WTC11 (cell line): ENCODE results near the gene ROPN1L. TPM values are rescaled to one million over a fixed set of nuclear protein-coding genes. Genes with fewer than 3 reads are reported as not detected.

Experiments
- ATAC-seq: fragments of 200-7000 bp; cut with Tn5 transposase; 2 replicates; pipeline ENCODE4 v1.10.0; 2021; ENCODE audit warnings: mild to moderate bottlenecking, moderate library complexity
- CTCF ChIA-PET: fragments of 300-600 bp; sonication (Branson Sonifier 250); formaldehyde crosslinking; loops from one replicate; lab custom pipeline; 2021; ENCODE audit warnings: antibody characterized with exemption; lab: Charles Lee
- POLR2A ChIA-PET: fragments of 350-600 bp; sonication (Branson Sonifier 250); formaldehyde crosslinking; loops from one replicate; lab custom pipeline; 2021; ENCODE audit warnings: antibody characterized with exemption; lab: Charles Lee
- DNase-seq: peaks from one replicate; pipeline ENCODE4 v3.0.0; 2021; ENCODE audit warnings: low spot score
- H3K27ac Mint-ChIP-seq: 2 replicates; pipeline ENCODE4 v1.8.0; 2021; ENCODE audit warnings: mixed read lengths
- H3K27me3 Mint-ChIP-seq: 2 replicates; pipeline ENCODE4 v1.8.0; 2021; ENCODE audit warnings: low read depth, mild to moderate bottlenecking, moderate library complexity, mixed read lengths
- H3K36me3 Mint-ChIP-seq: 2 replicates; pipeline ENCODE4 v1.8.0; 2021; ENCODE audit warnings: mixed read lengths
- H3K4me1 Mint-ChIP-seq: 2 replicates; pipeline ENCODE4 v1.8.0; 2022; ENCODE audit warnings: mixed read lengths
- H3K4me3 Mint-ChIP-seq: 2 replicates; pipeline ENCODE4 v1.8.0; 2021; ENCODE audit warnings: mild to moderate bottlenecking, moderate library complexity, mixed read lengths
- H3K9me3 Mint-ChIP-seq: 2 replicates; pipeline ENCODE4 v1.8.0; 2021; ENCODE audit warnings: mixed read lengths
- CREB1 ChIP-seq: sonication (generic); formaldehyde crosslinking; IDR thresholded peaks from 2 replicates; pipeline ENCODE4 v1.8.0; 2023; ENCODE audit warnings: mild to moderate bottlenecking, missing genetic modification reagents
- E2F5 ChIP-seq: sonication (generic); formaldehyde crosslinking; IDR thresholded peaks from 2 replicates; pipeline ENCODE4 v1.8.1; 2022; ENCODE audit warnings: mild to moderate bottlenecking, moderate library complexity, missing genetic modification reagents
- ERG ChIP-seq: fragments of 250-450 bp; sonication (Bioruptor Pico); IDR thresholded peaks from 2 replicates; pipeline ENCODE4 v1.8.0; 2021; ENCODE audit warnings: mild to moderate bottlenecking
- FOXP1 ChIP-seq: sonication (generic); formaldehyde crosslinking; IDR thresholded peaks from 2 replicates; pipeline ENCODE4 v1.8.0; 2022; ENCODE audit warnings: missing genetic modification reagents, mild to moderate bottlenecking, moderate library complexity, borderline replicate concordance
- HMGXB4 ChIP-seq: sonication (generic); formaldehyde crosslinking; IDR thresholded peaks from 2 replicates; pipeline ENCODE4 v1.8.1; 2023; ENCODE audit warnings: mild to moderate bottlenecking, moderate library complexity, missing genetic modification reagents
- KAT7 ChIP-seq: sonication (generic); formaldehyde crosslinking; IDR thresholded peaks from 2 replicates; pipeline ENCODE4 v1.8.1; 2023; ENCODE audit warnings: missing genetic modification reagents, mild to moderate bottlenecking, borderline replicate concordance
- MYBL2 ChIP-seq: sonication (generic); formaldehyde crosslinking; IDR thresholded peaks from 2 replicates; pipeline ENCODE4 v1.8.1; 2023; ENCODE audit warnings: mild to moderate bottlenecking, moderate library complexity, missing genetic modification reagents
- OVOL2 ChIP-seq: fragments of 250-450 bp; sonication (Bioruptor Pico); IDR thresholded peaks from 2 replicates; pipeline ENCODE4 v1.9.0; 2021; ENCODE audit warnings: mild to moderate bottlenecking, borderline replicate concordance
- PREB ChIP-seq: sonication (generic); formaldehyde crosslinking; IDR thresholded peaks from 2 replicates; pipeline ENCODE4 v1.8.1; 2022; ENCODE audit warnings: mild to moderate bottlenecking, missing genetic modification reagents, moderate library complexity, borderline replicate concordance
- SMAD3 ChIP-seq: sonication (generic); formaldehyde crosslinking; IDR thresholded peaks from 2 replicates; pipeline ENCODE4 v1.8.0; 2022; ENCODE audit warnings: missing genetic modification reagents, mild to moderate bottlenecking, borderline replicate concordance
- SOX15 ChIP-seq: fragments of 250-450 bp; sonication (Bioruptor Pico); IDR thresholded peaks from 2 replicates; pipeline ENCODE4 v1.9.0; 2021; ENCODE audit warnings: mild to moderate bottlenecking
- SP1 ChIP-seq: sonication (generic); formaldehyde crosslinking; conservative IDR thresholded peaks from 2 replicates; pipeline ENCODE4 v1.8.1; 2022; ENCODE audit warnings: missing genetic modification reagents
- TP53 ChIP-seq: sonication (generic); formaldehyde crosslinking; IDR thresholded peaks from 2 replicates; pipeline ENCODE4 v1.8.1; 2023; ENCODE audit warnings: mild to moderate bottlenecking, missing genetic modification reagents
- ZBTB43 ChIP-seq: sonication (generic); formaldehyde crosslinking; IDR thresholded peaks from 2 replicates; pipeline ENCODE4 v1.8.1; 2023; ENCODE audit warnings: mild to moderate bottlenecking, missing genetic modification reagents
- ZNF232 ChIP-seq: sonication (generic); formaldehyde crosslinking; IDR thresholded peaks from 2 replicates; pipeline ENCODE4 v1.8.0; 2022; ENCODE audit warnings: mild to moderate bottlenecking, missing genetic modification reagents
- ZNF317 ChIP-seq: sonication (generic); formaldehyde crosslinking; IDR thresholded peaks from 2 replicates; pipeline ENCODE4 v1.8.1; 2023; ENCODE audit warnings: low read depth, mild to moderate bottlenecking, moderate library complexity, missing genetic modification reagents, borderline replicate concordance
- total RNA-seq: library from RNA; stranded (reverse); gene quantifications from 3 replicates; pipeline ENCODE4 v1.2.3, GENCODE V29; 2021
- TF ChIP-seq, protein P1 (sequence below): sonication (generic); formaldehyde crosslinking; IDR thresholded peaks from 2 replicates; pipeline ENCODE4 v1.8.0; 2023; ENCODE audit warnings: missing genetic modification reagents
- TF ChIP-seq, protein P2 (sequence below): sonication (generic); formaldehyde crosslinking; IDR thresholded peaks from 2 replicates; pipeline ENCODE4 v1.8.1; 2023; ENCODE audit warnings: mild to moderate bottlenecking, missing genetic modification reagents
- TF ChIP-seq, protein P3 (sequence below): sonication (generic); formaldehyde crosslinking; IDR thresholded peaks from 2 replicates; pipeline ENCODE4 v1.8.1; 2023; ENCODE audit warnings: mild to moderate bottlenecking, missing genetic modification reagents, moderate library complexity

Gene ROPN1L
- total RNA-seq, 1 experiment from 2014 or later, result not detected

GRCh38 chr5:10441992-10442435, 335 bp downstream of the ROPN1L start:
- H3K4me1 Mint-ChIP-seq, result peaks cover 13% of the 10 kb centered on the region

DNA sequence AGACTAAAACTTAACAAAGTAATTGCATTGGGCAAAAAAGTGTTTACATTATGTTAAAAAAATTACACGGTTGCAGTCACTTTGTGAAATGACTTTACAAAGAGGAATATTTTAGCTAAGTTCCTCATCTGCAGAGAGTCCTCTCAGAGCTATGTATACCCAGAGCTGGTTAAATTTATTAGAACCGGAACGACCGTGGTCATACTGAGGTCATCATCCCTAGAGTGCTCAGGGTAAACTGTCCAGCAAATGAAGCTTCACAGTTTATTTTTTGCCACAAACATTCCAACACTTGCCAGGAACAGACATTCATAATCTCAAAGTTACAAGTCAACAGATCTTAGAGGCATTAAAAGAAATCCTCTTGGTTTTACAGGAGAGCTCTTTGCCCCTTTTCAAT, 897 bp downstream of the ROPN1L start:
- ATAC-seq, result no peak
- Mint-ChIP-seq H3K4me3 (peak overlapping the region; percentile 81), H3K27me3 (peaks cover 35% of the 10 kb centered on the region), H3K36me3 (no peaks in the 10 kb centered on the region), H3K4me1 (peaks cover 17% of the 10 kb centered on the region), H3K27ac (no peak overlapping the region), H3K9me3 (no peaks in the 10 kb centered on the region)
- no peak for DNase-seq
- ChIA-PET POLR2A (interaction anchor here (0.6 to 2.0 kb wide), 2 partner anchors 8 to 89 kb away, joined by 3 to 4 read pairs; partner anchors contain the start of gene MARCHF6), CTCF (interaction anchor here (0.6 to 4.6 kb wide), 5 partner anchors 12 to 260 kb away, joined by 3 to 26 read pairs (median 6); no protein-coding TSS in a partner anchor)
- TF ChIP-seq, protein P1, sequence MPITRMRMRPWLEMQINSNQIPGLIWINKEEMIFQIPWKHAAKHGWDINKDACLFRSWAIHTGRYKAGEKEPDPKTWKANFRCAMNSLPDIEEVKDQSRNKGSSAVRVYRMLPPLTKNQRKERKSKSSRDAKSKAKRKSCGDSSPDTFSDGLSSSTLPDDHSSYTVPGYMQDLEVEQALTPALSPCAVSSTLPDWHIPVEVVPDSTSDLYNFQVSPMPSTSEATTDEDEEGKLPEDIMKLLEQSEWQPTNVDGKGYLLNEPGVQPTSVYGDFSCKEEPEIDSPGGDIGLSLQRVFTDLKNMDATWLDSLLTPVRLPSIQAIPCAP (CRISPR knock-in tag), result no peak
- TF ChIP-seq, protein P2, sequence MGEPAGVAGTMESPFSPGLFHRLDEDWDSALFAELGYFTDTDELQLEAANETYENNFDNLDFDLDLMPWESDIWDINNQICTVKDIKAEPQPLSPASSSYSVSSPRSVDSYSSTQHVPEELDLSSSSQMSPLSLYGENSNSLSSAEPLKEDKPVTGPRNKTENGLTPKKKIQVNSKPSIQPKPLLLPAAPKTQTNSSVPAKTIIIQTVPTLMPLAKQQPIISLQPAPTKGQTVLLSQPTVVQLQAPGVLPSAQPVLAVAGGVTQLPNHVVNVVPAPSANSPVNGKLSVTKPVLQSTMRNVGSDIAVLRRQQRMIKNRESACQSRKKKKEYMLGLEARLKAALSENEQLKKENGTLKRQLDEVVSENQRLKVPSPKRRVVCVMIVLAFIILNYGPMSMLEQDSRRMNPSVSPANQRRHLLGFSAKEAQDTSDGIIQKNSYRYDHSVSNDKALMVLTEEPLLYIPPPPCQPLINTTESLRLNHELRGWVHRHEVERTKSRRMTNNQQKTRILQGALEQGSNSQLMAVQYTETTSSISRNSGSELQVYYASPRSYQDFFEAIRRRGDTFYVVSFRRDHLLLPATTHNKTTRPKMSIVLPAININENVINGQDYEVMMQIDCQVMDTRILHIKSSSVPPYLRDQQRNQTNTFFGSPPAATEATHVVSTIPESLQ (CRISPR knock-in tag), result no peak

More at GRCh38 chr5:10441992-10442435, 335 bp downstream of the ROPN1L start:
- ChIA-PET CTCF (interaction anchor here (0.6 to 4.6 kb wide), 7 partner anchors 11 to 260 kb away, joined by 3 to 26 read pairs (median 3); no protein-coding TSS in a partner anchor), POLR2A (interaction anchor here (0.6 to 2.0 kb wide), 2 partner anchors 9 to 88 kb away, joined by 3 to 4 read pairs; partner anchors contain the start of gene MARCHF6)
- DNase-seq (no peak), ATAC-seq (peak; percentile 70)
- H3K36me3 Mint-ChIP-seq, result no peaks in the 10 kb centered on the region
- no peak overlapping the region for H3K27ac Mint-ChIP-seq
- peak overlapping the region; percentile 81 for H3K4me3 Mint-ChIP-seq
- peak; percentile 37; the same call in 1 of the 2 replicates for TF ChIP-seq MYBL2 (CRISPR knock-in tag)
- no peak; the same call in 1 of the 2 replicates for TF ChIP-seq HMGXB4 (CRISPR knock-in tag)
- TF ChIP-seq FOXP1 (CRISPR knock-in tag), result peak; percentile 60; the same call in 1 of the 2 replicates
- TF ChIP-seq ERG (CRISPR knock-in tag), result no peak
- TF ChIP-seq ZNF232 (CRISPR knock-in tag), result no peak
- no peak for TF ChIP-seq SOX15 (CRISPR knock-in tag)
- 0 out of 2 replicates have a peak, but pooled peaks have one; percentile 2 for TF ChIP-seq E2F5 (CRISPR knock-in tag)
- no peak for TF ChIP-seq SMAD3
- peaks cover 35% of the 10 kb centered on the region for H3K27me3 Mint-ChIP-seq
- no peaks in the 10 kb centered on the region for H3K9me3 Mint-ChIP-seq

- Mint-ChIP-seq H3K27me3 (peaks cover 32% of the 10 kb centered on the region), H3K27ac (no peak overlapping the region), H3K9me3 (no peaks in the 10 kb centered on the region), H3K36me3 (no peaks in the 10 kb centered on the region), H3K4me3 (no peak overlapping the region), H3K4me1 (peaks cover 26% of the 10 kb centered on the region)
- POLR2A ChIA-PET, result interaction anchor here (0.6 kb wide), 1 partner anchor 92 kb away, joined by 4 read pairs; the partner anchor contains the start of gene MARCHF6
- no peak for ATAC-seq
- DNase-seq, result no peak
- CTCF ChIA-PET, result interaction anchor here (1.3 to 1.6 kb wide), 2 partner anchors 10 to 182 kb away, joined by 4 to 8 read pairs; no protein-coding TSS in a partner anchor
- TF ChIP-seq CREB1 (CRISPR knock-in tag), result no peak
- no peak for TF ChIP-seq TP53 (CRISPR knock-in tag)
- no peak for TF ChIP-seq ZBTB43 (CRISPR knock-in tag)
- TF ChIP-seq, protein P3, sequence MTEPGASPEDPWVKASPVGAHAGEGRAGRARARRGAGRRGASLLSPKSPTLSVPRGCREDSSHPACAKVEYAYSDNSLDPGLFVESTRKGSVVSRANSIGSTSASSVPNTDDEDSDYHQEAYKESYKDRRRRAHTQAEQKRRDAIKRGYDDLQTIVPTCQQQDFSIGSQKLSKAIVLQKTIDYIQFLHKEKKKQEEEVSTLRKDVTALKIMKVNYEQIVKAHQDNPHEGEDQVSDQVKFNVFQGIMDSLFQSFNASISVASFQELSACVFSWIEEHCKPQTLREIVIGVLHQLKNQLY (CRISPR knock-in tag), result no peak
- no peak for TF ChIP-seq OVOL2 (CRISPR knock-in tag)
- TF ChIP-seq E2F5 (CRISPR knock-in tag), result no peak
- TF ChIP-seq ZNF317 (CRISPR knock-in tag), result no peak
- no peak for TF ChIP-seq KAT7
- TF ChIP-seq SP1 (CRISPR knock-in tag), result no peak
- no peak for TF ChIP-seq PREB
Observed at GRCh38 chr5:10445352-10445751, 3.7 kb downstream of the ROPN1L start.
